Limb (tissue), 2 donors: Measurements from ENCODE around the gene ACSL4.
"Not testable (repeated sequence)": the region's sequence is repeated elsewhere in the genome, so short reads cannot be mapped to it uniquely, and the experiment has no call there.

ENCODE experiments used
- DNase-seq, 2 donors: peaks; one replicate each; pipeline ENCODE4 v3.0.0-alpha.2; 2016; ENCODE audit errors: extremely low spot score in 2 of 2

ACSL4 gene

DNA sequence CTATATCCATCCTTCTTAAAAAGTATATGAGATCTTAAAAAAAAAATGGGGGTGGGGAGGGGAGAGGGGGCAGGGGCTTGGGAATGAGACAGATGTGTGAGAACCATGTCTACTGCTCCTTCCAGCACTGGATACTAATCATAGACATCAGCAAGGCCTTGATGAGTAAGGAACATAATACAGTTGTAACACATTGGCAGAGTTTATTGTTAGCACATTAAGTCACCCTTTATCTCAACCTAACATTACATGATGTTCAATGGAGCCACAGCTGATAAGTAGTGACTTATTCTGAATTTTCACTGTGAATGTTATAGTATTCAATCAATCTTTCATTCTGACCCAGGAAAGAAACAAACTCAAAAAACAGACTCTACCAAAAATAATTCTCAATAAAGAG, 60.8 kb downstream of the ACSL4 start:
- DNase-seq = no peak

DNA sequence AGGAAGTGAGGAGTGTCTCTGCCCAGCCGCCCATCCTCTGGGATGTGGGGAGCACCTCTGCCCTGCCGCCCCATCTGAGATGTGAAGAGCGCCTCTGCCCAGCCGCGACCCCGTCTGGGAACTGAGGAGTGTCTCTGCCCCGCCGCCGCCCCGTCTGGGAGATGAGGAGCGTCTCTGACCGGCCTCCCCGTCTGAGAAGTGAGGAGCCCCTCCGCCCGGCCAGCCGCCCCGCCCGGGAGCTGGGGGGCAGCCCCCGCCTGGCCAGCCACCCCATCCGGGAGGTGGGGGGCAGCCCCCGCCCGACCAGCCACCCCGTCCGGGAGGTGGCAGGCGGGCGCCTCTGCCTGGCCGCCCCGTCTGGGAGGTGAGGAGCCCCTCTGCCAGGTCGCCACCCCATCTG, 61.9 kb downstream of the ACSL4 start:
- DNase-seq = not testable (repeated sequence)

DNA sequence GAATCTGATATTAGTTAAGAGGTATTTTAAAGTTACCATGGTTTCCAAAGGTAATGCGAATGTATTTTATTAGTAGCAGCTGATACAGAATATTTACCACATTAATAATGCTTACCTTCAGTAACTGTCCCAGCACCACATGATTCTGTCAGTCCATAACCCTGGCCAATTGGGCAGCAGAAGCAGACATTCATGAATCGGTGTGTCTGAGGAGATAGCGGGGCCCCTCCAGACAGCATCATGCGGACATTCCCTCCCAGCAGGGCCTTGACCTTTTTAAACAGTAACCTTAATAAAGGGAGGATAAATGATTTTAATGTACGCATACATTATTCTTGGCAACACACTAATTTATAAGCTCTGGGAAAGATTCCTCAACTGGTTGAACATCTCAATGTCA, 65.1 kb downstream of the ACSL4 start:
- DNase-seq = no peak

DNA sequence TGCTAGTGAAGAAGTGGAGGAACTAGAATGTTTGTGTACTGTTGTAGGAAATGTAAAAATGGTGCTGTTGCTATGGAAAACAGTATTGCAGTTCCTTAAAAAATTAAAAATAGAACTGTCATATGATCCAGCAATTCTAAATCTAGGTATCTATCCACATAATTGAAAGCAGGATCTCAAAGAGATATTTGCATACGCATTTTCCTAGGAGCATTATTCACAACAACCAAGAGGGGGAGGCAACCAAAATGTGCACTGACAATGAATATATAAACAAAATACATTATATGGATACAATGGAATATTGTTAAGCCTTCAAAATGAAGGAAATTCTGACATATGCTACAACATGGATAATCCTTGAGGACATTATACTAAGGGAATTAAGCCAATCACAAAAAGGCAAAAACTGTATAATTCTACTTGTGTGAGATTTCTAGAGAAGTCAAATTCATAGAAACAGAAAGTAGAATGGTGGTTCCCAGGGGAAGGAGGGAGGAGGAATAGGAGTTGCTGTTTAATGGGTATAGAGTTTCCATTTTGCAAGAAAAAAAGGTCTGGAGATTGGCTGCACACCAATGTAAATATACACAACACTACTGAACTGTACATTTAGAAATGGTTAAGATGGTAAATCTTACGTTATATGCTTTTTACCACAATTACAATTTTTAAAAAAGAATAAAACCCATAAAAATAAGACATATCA, 72.5 kb downstream of the ACSL4 start:
- DNase-seq = no peak

DNA sequence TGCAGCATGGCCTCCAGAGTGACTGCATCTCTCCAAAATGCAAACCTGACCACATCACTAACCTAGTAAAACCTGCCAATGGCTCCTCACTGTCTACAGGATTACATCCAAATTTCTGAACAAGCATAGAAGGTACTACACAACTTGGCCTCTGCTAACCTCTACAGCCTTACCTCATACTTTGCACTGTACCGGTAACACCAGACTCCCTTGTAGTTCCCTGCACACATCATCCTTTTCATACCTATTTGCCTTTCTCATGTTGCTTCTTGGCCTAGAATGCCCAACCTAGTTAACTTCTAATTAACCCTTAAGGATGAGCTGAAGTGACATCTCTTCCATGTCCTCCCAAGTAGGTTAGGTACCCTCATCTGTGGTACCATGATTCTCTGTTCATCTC, 74.7 kb downstream of the ACSL4 start:
- DNase-seq = no peak

DNA sequence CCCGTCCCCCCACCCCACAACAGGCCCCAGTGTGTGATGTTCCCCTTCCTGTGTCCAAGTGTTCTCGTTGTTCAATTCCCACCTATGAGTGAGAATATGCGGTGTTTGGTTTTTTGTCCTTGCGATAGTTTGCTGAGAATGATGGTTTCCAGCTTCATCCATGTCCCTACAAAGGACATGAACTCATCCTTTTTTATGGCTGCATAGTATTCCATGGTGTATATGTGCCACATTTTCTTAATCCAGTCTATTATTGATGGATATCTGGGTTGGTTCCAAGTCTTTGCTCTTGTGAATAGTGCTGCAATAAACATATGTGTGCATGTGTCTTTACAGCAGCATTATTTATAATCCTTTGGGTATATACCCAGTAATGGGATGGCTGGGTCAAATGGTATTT, 75.7 kb downstream of the ACSL4 start:
- DNase-seq = not testable (repeated sequence)

DNA sequence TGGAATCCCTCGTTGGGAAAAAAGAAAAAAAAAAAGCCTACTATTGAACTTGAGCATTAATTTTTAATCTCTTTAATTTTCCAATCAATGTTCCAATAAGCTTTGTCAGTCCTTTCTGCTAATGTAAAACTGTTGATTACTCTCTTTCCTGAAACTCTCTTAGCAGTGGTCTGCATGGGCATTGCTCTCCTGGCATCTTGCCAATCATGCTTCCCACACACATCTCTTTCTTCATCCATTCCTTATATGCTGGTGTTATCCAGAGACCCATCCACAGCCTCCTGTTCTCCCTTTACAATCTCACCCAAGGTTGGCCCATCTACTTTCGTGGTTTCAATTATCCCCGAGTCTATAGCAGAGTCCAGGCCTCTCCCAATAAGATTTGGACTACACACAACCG, 76.3 kb downstream of the ACSL4 start:
- DNase-seq = no peak

DNA sequence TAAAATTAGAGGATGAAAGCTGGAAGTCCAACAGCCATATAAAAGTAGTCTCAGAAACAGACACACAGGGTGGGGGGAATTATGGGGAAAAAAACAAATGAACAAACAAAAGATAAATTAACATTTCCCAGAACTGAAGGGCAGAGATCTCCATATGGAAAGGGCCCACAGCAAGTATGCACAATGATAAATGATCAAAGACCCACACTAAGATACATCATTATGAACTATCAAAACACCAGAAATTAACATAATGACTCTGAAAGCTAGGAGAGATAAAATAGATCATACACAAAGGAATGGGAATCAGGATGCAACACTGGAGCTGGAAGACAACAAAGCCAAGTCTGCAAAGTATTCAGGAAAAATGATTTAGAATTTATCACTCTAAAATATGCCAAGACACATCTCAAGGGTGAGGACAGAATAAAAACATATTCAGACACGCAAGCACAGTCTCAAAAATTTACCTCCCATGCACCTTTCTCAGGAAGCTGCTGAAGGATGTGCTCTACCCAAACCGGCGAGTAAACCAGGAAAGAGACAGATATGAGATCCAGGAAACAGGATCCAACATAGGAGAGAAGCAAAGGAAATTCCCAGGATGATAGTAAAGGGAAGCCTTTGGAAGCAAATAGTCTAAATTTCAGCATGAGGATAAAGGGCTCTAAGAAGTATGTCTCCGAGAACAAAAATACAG, 77.4 kb downstream of the ACSL4 start:
- DNase-seq = no peak

DNA sequence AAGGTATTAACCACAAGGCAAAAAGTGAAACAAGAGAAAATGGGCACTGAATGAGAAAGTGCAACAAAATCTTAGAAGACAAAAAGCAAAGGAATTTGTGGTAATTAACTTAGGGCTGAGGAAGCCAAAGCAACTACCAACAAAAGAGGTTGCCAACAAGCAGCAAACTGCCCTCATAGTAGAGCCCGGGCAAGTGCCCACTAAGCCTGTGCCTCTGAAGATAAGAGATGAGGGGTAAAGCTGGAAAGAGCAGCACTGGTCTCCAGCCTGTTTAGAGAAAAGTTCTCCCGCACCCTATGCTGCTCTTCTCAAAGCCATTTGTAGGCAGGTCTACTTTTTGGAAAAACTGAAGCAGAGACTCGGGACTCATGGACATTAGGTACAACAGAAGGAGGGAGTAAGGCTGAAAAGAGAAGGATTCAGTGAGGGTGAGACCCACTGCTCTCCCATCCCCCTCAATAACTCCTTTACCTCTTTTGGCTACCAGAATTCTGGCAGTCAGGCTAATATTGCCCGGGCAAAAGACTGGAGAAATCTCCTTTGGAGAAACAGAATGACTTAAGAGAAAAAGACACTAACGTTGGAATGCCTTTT, 78.4 kb downstream of the ACSL4 start:
- no peak for DNase-seq

DNA sequence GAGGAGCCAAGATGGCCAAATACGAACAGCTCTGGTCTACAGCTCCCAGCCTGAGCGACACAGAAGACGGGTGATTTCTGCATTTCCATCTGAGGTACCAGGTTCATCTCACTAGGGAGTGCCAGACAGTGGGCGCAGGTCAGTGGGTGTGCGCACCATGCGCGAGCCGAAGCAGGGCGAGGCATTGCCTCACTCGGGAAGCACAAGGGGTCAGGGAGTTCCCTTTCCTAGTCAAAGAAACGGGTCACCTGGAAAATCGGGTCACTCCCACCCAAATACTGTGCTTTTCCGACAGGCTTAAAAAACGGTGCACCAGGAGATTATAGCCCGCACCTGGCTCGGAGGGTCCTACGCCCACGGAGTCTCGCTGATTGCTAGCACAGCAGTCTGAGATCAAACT, 88.4 kb downstream of the ACSL4 start:
- not testable (repeated sequence) for DNase-seq

DNA sequence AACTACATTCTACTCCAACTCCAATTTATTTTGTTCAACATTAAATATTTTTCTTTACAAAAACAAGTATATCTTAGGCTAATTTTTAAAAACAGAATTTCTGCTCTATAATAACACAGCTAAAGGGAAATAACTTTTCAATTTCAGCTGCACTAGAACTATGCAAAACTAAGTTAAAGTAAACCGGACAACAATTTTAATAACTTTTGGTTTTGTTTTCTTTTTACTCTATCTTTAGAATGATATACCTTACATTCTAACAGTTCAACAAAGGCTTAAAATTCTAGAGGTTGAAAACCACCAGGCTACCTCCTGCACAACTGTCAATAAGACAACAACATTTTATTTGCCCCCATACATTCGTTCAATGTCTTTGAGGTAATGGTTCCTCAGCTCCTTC, 89.4 kb downstream of the ACSL4 start:
- no peak for DNase-seq

DNA sequence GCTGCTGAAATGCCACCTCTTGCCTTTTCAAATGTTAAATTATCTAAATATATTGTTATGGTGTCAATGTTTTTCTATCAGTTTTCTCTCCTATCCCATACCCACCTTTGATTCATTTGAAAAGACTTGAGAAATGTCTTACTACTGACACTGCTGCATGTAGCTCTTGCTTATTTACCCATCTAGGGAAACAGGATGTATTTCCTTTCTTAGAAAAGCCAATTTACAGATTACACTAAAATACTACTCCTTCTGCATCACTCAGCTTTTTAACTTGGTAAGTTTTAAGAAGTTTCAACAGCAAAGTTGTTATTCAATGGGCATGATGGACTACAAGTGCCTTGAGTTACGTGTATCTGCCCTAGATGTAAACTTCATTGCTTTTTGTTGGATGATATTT, 94.9 kb downstream of the ACSL4 start:
- DNase-seq = no peak

DNA sequence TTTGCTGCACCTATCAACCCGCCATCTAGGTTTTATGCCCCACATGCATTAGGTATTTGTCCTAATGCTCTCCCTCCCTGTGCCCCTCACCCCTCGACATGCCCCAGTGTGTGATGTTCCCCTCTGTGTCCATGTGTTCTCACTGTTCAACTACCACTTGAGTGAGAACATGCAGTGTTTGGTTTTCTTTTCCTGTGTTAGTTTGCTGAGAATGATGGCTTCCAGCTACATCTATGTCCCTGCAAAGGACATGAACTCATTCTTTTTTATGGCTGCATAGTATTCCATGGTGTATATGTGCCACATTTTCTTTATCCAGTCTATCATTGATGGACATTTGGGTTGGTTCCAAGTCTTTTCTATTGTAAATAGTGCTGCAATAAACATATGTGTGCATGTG, 95.6 kb downstream of the ACSL4 start:
- DNase-seq = not testable (repeated sequence)

DNA sequence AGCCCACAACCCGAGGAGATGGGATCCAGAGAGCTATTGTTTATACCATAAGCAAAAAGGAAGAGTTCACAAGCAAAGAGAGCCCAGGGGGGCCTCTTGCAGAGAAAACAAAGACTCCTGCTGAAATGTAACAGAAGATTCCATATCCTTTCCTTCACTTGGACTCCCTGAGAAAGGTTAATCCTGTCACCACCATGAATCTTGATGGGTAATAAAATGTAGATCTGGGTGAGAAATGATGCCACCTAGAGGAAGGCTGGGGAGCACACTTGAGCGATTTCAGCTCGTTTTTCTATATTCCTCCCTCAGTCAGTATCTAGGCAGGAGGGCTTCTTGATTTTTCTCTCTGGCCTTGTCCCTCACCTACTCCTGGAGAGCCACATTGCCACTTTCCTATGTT, 97.9 kb downstream of the ACSL4 start:
- DNase-seq = no peak

DNA sequence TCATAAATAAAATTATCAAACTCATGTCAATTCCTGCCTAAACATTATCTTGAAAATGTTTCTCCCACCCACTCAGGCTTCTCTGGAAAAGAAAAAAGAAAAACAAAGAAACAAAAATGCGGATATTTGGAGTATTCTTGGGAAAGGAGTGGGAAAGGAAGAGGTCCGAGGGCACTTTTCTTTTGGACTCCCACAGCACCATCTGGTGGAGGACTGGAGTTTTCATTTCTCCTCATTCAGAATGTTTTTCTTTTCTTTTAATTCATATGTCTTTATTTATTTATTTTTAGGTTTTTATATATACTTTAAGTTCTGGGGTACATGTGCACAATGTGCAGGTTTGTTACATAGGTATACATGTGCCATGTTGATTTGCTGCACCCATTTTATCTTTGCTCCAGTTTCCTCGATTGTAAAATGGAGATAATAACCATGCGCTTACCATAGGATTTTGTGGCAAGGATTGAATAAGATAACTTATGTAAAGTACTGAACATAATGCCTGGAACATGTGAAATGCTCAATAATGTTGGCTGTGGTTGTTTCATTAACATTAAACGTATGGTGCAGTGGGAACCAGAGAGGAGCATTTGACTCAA, 100.1 kb downstream of the ACSL4 start:
- peak in 1 of 2 donors; percentile 42 for DNase-seq

DNA sequence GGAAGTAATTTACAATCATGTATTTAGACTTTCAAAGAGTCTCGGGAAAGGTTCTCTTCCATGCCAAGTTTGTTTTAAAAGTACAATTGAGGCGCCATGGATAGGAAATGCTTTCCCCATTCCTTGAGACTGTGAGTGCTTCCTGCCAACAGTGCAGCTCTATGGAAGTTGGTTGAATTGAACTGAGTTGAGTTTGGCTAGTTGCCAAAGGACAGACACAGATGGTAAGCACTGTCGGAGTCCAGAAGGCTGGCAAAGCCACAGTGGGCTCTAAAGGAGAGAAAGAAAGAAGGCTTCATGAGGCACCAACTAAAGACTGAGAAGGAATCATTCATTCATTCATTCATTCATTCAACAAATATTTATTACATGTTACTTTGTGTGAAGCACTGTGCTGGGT, 103.7 kb downstream of the ACSL4 start:
- DNase-seq = no peak

DNA sequence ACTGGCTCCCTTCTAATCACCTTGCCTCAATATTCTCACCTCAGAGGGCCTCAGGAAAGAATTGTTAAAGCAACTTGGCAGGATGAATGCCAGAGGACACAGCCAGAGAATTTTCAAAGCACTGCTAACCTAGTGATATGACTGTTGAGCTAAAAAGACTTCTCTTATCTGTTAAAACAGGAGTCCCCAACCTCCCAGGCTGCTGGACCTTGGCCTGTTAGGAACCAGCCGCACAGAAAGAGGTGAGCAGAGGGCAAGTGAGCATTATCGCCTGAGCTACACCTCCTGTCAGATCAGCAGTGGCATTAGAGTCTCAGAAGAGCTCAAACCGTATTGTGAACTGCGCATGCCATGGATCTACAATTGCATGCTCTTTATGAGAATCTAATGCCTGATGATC, 106.4 kb downstream of the ACSL4 start:
- DNase-seq = no peak

DNA sequence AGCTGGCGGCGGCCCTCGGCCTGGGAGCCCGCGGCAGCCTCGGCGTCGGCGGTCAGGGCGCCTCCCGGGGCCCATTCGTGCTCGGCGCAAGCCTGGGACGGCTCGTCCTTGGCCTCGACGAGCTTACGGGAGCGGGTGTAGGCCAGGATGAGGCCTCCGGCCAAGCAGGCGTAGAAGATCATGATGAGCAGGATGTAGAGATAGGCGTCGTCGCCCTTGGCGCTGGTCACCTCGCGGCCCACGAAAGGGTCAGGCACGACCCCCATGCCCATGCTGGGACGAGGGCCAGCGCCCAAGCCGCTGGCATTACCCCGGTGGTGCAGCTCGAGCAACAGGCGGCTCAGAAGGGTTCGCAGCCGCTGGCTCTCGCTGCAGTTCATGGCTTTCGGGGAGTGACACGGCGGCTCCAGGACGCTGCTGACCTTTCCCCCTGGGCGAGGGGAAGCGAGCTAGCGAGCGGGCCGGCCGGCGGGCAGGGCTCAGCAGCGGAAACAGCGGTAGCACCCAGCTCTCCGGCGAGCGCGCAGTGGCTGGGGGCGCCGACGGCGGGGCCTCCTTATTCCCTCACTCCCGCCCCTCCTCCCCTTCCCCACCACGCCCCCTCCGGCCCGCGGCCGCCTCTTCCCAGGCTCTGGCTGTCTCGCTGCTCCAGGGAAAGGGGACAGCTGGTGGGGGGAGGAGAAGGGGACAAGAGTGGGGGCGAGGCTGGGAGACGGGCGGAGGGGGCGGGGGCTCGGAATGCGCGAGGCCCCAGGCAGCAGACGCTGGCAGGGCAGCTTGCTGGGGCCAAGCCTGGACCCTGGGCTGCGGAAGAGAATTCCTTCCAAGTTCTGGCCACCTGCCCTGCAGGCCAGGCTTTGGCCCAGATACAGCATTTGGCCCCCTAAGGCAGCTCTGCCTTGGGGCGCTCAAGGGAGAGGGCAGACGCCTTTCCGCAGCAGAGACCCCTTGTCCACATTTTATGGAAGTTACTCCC, 108.1 kb downstream of the ACSL4 start, which contains the start of gene KCNE5:
KCNE5 (minus strand) TSS at position 532 of the 976 bp plus-strand sequence; CDS start at position 380, 152 bp downstream.
- peak in 1 of 2 donors; percentile 70 for DNase-seq

DNA sequence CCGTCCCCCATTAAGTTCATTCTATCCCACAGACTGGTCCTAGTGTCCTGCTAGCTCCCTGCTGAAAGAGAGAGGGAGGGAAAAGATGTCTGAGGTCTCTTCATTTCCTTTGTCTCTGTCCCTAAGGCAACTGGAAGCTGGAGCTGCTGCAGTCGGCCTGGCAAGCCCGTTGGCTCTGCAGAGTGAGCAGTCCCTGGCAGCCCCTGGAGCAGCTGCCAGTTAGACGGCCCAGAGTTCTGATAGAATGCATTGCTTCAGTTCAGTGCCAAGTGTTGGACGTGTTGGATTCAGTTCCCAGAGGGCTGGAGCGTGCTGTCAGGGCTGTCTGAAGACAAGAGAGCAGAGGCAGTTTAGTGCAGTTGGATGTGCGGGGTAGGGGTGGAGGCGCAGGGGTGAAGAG, 109.1 kb downstream of the ACSL4 start:
- no peak for DNase-seq

DNA sequence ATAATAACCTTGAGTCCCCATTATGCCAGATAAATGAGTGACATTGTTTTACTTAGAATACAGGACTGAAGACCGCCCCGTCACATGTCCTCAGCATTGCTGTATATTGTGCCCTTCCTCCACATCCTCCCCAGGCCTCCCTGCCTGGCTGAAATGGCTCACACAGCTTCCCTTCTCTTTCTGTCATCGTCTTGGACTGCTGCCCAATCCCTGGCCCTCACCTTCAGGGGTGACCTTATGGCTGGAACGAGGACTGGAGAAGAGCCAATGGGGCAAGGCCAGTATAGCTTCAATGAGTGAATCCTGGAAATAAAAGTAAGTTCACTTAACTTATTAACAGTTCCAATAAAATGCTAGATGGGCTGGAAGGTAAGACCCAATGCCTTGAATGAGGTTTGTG, 110.8 kb downstream of the ACSL4 start:
- DNase-seq = no peak

DNA sequence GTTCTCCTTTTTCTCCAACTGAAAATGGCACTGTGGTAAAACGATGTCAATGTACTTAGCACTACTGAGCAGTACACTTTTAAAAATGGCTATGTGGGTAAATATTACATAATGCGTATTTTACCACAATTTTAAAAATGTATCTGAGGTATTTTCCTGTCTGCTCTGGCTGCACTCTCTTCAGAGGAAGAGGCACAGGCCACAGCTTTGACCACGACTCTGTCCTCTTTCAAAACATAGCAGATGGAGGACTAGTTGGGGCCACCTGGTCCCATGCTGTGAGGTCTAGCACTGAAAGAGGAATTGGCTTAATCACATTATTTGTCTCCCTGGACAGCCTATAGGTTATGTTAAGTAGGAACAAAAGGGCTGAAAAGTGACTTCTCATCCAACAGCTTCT, 113.3 kb downstream of the ACSL4 start:
- no peak for DNase-seq
